ENCODE results near the gene EPX. TPM values are rescaled to one million over a fixed set of nuclear protein-coding genes. Genes with fewer than 3 reads are reported as not detected.

Gene EPX
- total and polyA plus RNA-seq, 8 donors, result 0.18 TPM; not detected in 7

GRCh38 chr17:58234512-58234911, 42.0 kb downstream of the EPX start:
- Histone ChIP-seq H3K9me3 (no peaks in the 10 kb centered on the region), H3K4me1 (no peaks in the 10 kb centered on the region), H3K27me3 (peaks cover 0 to 80% (median 13%) of the 10 kb centered on the region in 3 donors), H3K4me3 (no peak overlapping the region), H3K36me3 (no peaks in the 10 kb centered on the region), H3K27ac (no peak overlapping the region)
- DNase-seq, result no peak
- TF ChIP-seq POLR2A (IDR thresholded peaks at IDR 0.05), result no peak
- TF ChIP-seq CTCF (IDR thresholded peaks at IDR 0.05), result no peak
- no peak for TF ChIP-seq EP300 (IDR thresholded peaks at IDR 0.05)
- no peak for TF ChIP-seq POLR2AphosphoS5 (IDR thresholded peaks at IDR 0.05)
- WGBS, 5 donors, result 76 to 85% (median 83%) methylated on average over 3 of the region's 3 CpGs
- intact Hi-C loops (cut with DNase I; ENCODE audit: low total_unique reads), result no loop called here

GRCh38 chr17:58235821-58236220, 43.3 kb downstream of the EPX start:
- H3K4me1 ChIP-seq, result no peaks in the 10 kb centered on the region
- DNase-seq, result no peak
- no peak overlapping the region for H3K4me3 ChIP-seq
- H3K9me3 ChIP-seq, result no peaks in the 10 kb centered on the region
- no peaks in the 10 kb centered on the region for H3K36me3 ChIP-seq
- H3K27ac ChIP-seq, result no peak overlapping the region
- intact Hi-C loops (cut with DNase I; ENCODE audit: low total_unique reads), result no loop called here
- WGBS, 5 donors, result 50 to 85% (median 61%) methylated on average over 1 of the region's 1 CpG
- no peak for TF ChIP-seq POLR2A (IDR thresholded peaks at IDR 0.05)
- TF ChIP-seq EP300 (IDR thresholded peaks at IDR 0.05), result no peak
- TF ChIP-seq CTCF (IDR thresholded peaks at IDR 0.05), result no peak
- no peak for TF ChIP-seq POLR2AphosphoS5 (IDR thresholded peaks at IDR 0.05)
- H3K27me3 ChIP-seq, result peaks cover 0 to 85% (median 15%) of the 10 kb centered on the region in 3 donors

GRCh38 chr17:58236394-58236793, 43.9 kb downstream of the EPX start:
- no peaks in the 10 kb centered on the region for H3K9me3 ChIP-seq
- WGBS, 5 donors, result 73 to 82% (median 75%) methylated on average over 2 of the region's 2 CpGs
- no peak overlapping the region for H3K4me3 ChIP-seq
- no peak for TF ChIP-seq EP300 (IDR thresholded peaks at IDR 0.05)
- no peak for TF ChIP-seq POLR2A (IDR thresholded peaks at IDR 0.05)
- no peak for TF ChIP-seq CTCF (IDR thresholded peaks at IDR 0.05)
- TF ChIP-seq POLR2AphosphoS5 (IDR thresholded peaks at IDR 0.05), result no peak
- intact Hi-C loops (cut with DNase I; ENCODE audit: low total_unique reads), result no loop called here
- no peaks in the 10 kb centered on the region for H3K36me3 ChIP-seq
- no peak for DNase-seq
- no peaks in the 10 kb centered on the region for H3K4me1 ChIP-seq
- peaks cover 0 to 91% (median 15%) of the 10 kb centered on the region in 3 donors for H3K27me3 ChIP-seq
- H3K27ac ChIP-seq, result no peak overlapping the region

GRCh38 chr17:58238147-58238634, 45.7 kb downstream of the EPX start, which contains the start of gene LPO:
Gene LPO (plus strand): TSS chr17:58238584. CDS start chr17:58242980, 4,396 bp downstream.
- no peak for DNase-seq
- intact Hi-C loops (cut with DNase I; ENCODE audit: low total_unique reads), result no loop called here
- Histone ChIP-seq H3K9me3 (no peaks in the 10 kb centered on the region), H3K36me3 (no peaks in the 10 kb centered on the region), H3K27me3 (peaks cover 0 to 92% (median 25%) of the 10 kb centered on the region in 3 donors), H3K4me1 (no peaks in the 10 kb centered on the region), H3K4me3 (no peak within 1 kb of the TSS), H3K27ac (no peak within 1 kb of the TSS)
- TF ChIP-seq EP300 (IDR thresholded peaks at IDR 0.05), result no peak
- no peak for TF ChIP-seq POLR2A (IDR thresholded peaks at IDR 0.05)
- 70 to 82% (median 77%) methylated on average over 5 of the region's 5 CpGs for WGBS, 5 donors

- H3K9me3 ChIP-seq, result no peaks in the 10 kb centered on the region
- intact Hi-C loops (cut with DNase I; ENCODE audit: low total_unique reads), result no loop called here
- TF ChIP-seq POLR2A (IDR thresholded peaks at IDR 0.05) (no peak), POLR2AphosphoS5 (IDR thresholded peaks at IDR 0.05) (no peak), EP300 (IDR thresholded peaks at IDR 0.05) (no peak), CTCF (IDR thresholded peaks at IDR 0.05) (no peak)
- 80 to 92% (median 88%) methylated on average over 1 of the region's 1 CpG for WGBS, 5 donors
- DNase-seq, result no peak
- H3K4me1 ChIP-seq, result no peaks in the 10 kb centered on the region
- H3K27ac ChIP-seq, result no peak overlapping the region
- H3K4me3 ChIP-seq, result no peak overlapping the region
- H3K36me3 ChIP-seq, result no peaks in the 10 kb centered on the region
- H3K27me3 ChIP-seq, result peaks cover 0 to 95% (median 25%) of the 10 kb centered on the region in 3 donors
Measured at GRCh38 chr17:58239987-58240386, 47.5 kb downstream of the EPX start.
